NCI-H2227 treated with DMSO at 0.1 percent for 48 hours (cell line): ENCODE data around the gene DYSF.

Experiments used
- DNase-seq: peaks from one replicate; lab custom pipeline; 2025; lab: John Stamatoyannopoulos, UW

The DYSF gene

GRCh38 chr2:71691747-71692441 is 238.5 kb downstream of the DYSF start:
- no peak for DNase-seq

GRCh38 chr2:71692621-71693277 is 239.4 kb downstream of the DYSF start:
- DNase-seq = no peak

- DNase-seq = no peak
Observed at GRCh38 chr2:71693286-71694270, 240.2 kb downstream of the DYSF start.

GRCh38 chr2:71694501-71695234 is 241.3 kb downstream of the DYSF start:
- no peak for DNase-seq

- DNase-seq = no peak
Observed at GRCh38 chr2:71695235-71696120, 242.1 kb downstream of the DYSF start.

GRCh38 chr2:71696381-71696780 is 243.0 kb downstream of the DYSF start:
- DNase-seq = no peak

- DNase-seq = no peak
Observed at GRCh38 chr2:71697106-71698004, 244.0 kb downstream of the DYSF start.

GRCh38 chr2:71699428-71699827 is 246.1 kb downstream of the DYSF start:
- DNase-seq = no peak

- DNase-seq = no peak
Observed at GRCh38 chr2:71700041-71700657, 246.8 kb downstream of the DYSF start.

GRCh38 chr2:71700658-71701397 is 247.5 kb downstream of the DYSF start:
- no peak for DNase-seq

GRCh38 chr2:71702071-71702970 is 249.0 kb downstream of the DYSF start:
- no peak for DNase-seq

GRCh38 chr2:71702971-71703898 is 249.9 kb downstream of the DYSF start:
- DNase-seq = no peak

GRCh38 chr2:71704131-71704561 is 250.8 kb downstream of the DYSF start:
- DNase-seq = no peak

GRCh38 chr2:71704688-71705087 is 251.3 kb downstream of the DYSF start:
- DNase-seq = no peak

GRCh38 chr2:71705171-71705960 is 252.0 kb downstream of the DYSF start:
- no peak for DNase-seq

GRCh38 chr2:71706121-71706520 is 252.8 kb downstream of the DYSF start:
- no peak for DNase-seq
